GM23338 (cell line): ENCODE measurements around the gene PLD6. TPM values are rescaled to one million over a fixed set of nuclear protein-coding genes. Genes with fewer than 3 reads are reported as not detected.

Source experiments
- ATAC-seq: fragments of 200-7000 bp; cut with Tn5 transposase; 3 replicates; pipeline ENCODE4 v1.9.1; 2020
- DNase-seq: peaks from one replicate; pipeline ENCODE4 v3.0.0-alpha.2; 2015; ENCODE audit warnings: low spot score
- H2AFZ ChIP-seq: fragments of 200-600 bp; sonication (generic); 2 replicates; pipeline ENCODE4 v1.8.0; 2016; ENCODE audit warnings: antibody characterized with exemption, mild to moderate bottlenecking, moderate library complexity
- H3F3A ChIP-seq: fragments of 200-600 bp; sonication (generic); replicated peaks from 2 replicates; pipeline ENCODE4 v1.8.0; 2017; ENCODE audit warnings: antibody characterized with exemption, mixed run types, low read depth
- H3K27ac ChIP-seq: fragments of 200-600 bp; sonication (generic); 2 replicates; pipeline ENCODE4 v1.6.1; 2016; ENCODE audit warnings: low read depth
- H3K27me3 ChIP-seq: fragments of 200-600 bp; sonication (generic); 2 replicates; pipeline ENCODE4 v1.8.0; 2016; ENCODE audit warnings: mild to moderate bottlenecking, mixed run types, moderate library complexity; ENCODE audit not compliant: insufficient read depth
- H3K36me3 ChIP-seq: fragments of 200-600 bp; sonication (generic); 2 replicates; pipeline ENCODE4 v1.8.0; 2016; ENCODE audit warnings: mild to moderate bottlenecking; ENCODE audit not compliant: insufficient read depth
- H3K4me1 ChIP-seq: fragments of 200-600 bp; sonication (generic); 2 replicates; pipeline ENCODE4 v1.8.0; 2016; ENCODE audit warnings: mild to moderate bottlenecking, moderate library complexity; ENCODE audit not compliant: insufficient read depth
- H3K4me2 ChIP-seq: fragments of 200-600 bp; sonication (generic); 2 replicates; pipeline ENCODE4 v1.7.1; 2017; ENCODE audit warnings: mixed run types
- H3K4me3 ChIP-seq: fragments of 200-600 bp; sonication (generic); 2 replicates; pipeline ENCODE4 v1.6.1; 2016; ENCODE audit warnings: mixed run types
- H3K79me2 ChIP-seq: fragments of 200-600 bp; sonication (generic); replicated peaks from 2 replicates; pipeline ENCODE4 v1.8.0; 2017; ENCODE audit warnings: mild to moderate bottlenecking; ENCODE audit not compliant: insufficient read depth
- H3K9me2 ChIP-seq: fragments of 200-600 bp; sonication (generic); 2 replicates; pipeline ENCODE4 v1.8.0; 2017; ENCODE audit not compliant: insufficient read depth
- H4K20me1 ChIP-seq: fragments of 200-600 bp; sonication (generic); replicated peaks from 2 replicates; pipeline ENCODE4 v1.8.0; 2017; ENCODE audit warnings: mild to moderate bottlenecking; ENCODE audit not compliant: insufficient read depth
- H3K27ac Mint-ChIP-seq: 2 replicates; pipeline ENCODE4 v1.8.0; 2020; ENCODE audit warnings: inconsistent platforms, mild to moderate bottlenecking, moderate library complexity, mixed read lengths
- H3K27me3 Mint-ChIP-seq: 3 replicates; pipeline ENCODE4 v1.8.0; 2022; ENCODE audit warnings: low read depth, mild to moderate bottlenecking, moderate library complexity, mixed read lengths, inconsistent platforms; ENCODE audit not compliant: insufficient read depth, poor library complexity
- H3K36me3 Mint-ChIP-seq: 3 replicates; pipeline ENCODE4 v1.8.0; 2021; ENCODE audit warnings: low read depth, mild to moderate bottlenecking, inconsistent platforms, moderate library complexity, mixed read lengths
- H3K4me1 Mint-ChIP-seq: 3 replicates; pipeline ENCODE4 v1.8.0; 2020; ENCODE audit warnings: mild to moderate bottlenecking, inconsistent platforms, mixed read lengths
- H3K4me3 Mint-ChIP-seq: 3 replicates; pipeline ENCODE4 v1.8.0; 2021; ENCODE audit warnings: moderate library complexity, mild to moderate bottlenecking, inconsistent platforms, mixed read lengths
- H3K9me3 Mint-ChIP-seq: 3 replicates; pipeline ENCODE4 v1.8.0; 2020; ENCODE audit warnings: moderate library complexity, mild to moderate bottlenecking, inconsistent platforms, mixed read lengths
- CREB1 ChIP-seq: fragments of 250-450 bp; sonication (Bioruptor Pico); IDR thresholded peaks from 2 replicates; pipeline ENCODE4 v1.5.0; 2020; ENCODE audit warnings: low read depth, mild to moderate bottlenecking, moderate library complexity
- ETS1 ChIP-seq: IDR thresholded peaks from 2 replicates; pipeline ENCODE4 v1.6.1; 2016; ENCODE audit warnings: antibody characterized with exemption
- EZH2 ChIP-seq: fragments of 200-600 bp; sonication (generic); IDR thresholded peaks from one replicate; pipeline ENCODE4 v1.8.0; 2017; ENCODE audit warnings: antibody characterized with exemption, mild to moderate bottlenecking, low read depth; ENCODE audit not compliant: unreplicated experiment
- NANOG ChIP-seq: IDR thresholded peaks from 2 replicates; pipeline ENCODE4 v1.6.1; 2016; ENCODE audit warnings: antibody characterized with exemption, borderline replicate concordance
- REST ChIP-seq: IDR thresholded peaks from one replicate; pipeline ENCODE4 v1.6.1; 2018; ENCODE audit warnings: antibody characterized with exemption; ENCODE audit not compliant: unreplicated experiment
- STAT1 ChIP-seq: IDR thresholded peaks from one replicate; pipeline ENCODE4 v1.6.1; 2016; ENCODE audit warnings: antibody characterized with exemption; ENCODE audit not compliant: unreplicated experiment
- ZNF462 ChIP-seq: fragments of 250-450 bp; sonication (Bioruptor Pico); IDR thresholded peaks from 2 replicates; pipeline ENCODE4 v1.5.0; 2020; ENCODE audit warnings: mild to moderate bottlenecking, moderate library complexity
- polyA plus RNA-seq: library from polyadenylated mRNA; unstranded; fragments of >200 nt; fragmentation: Nextera tagmentation; extraction: Ambion mirVana; gene quantifications from 2 replicates; pipeline ENCODE4 v1.2.1, GENCODE V29; 2016
- total RNA-seq: library from RNA; depleted of rRNA; stranded (reverse); fragments of >200 nt; shearing (Covaris generic); gene quantifications from 2 replicates; pipeline ENCODE4 v1.2.3, GENCODE V29; 2014

PLD6 gene
- total and polyA plus RNA-seq, 2 experiments from 2014 or later: not detected

GRCh38 chr17:17226451-17227265, 20.5 kb upstream of the PLD6 start:
- ATAC-seq (no peak), DNase-seq (no peak)
- no peaks in the 10 kb centered on the region for H3F3A ChIP-seq
- Mint-ChIP-seq H3K9me3 (no peaks in the 10 kb centered on the region), H3K4me3 (no peak overlapping the region), H3K36me3 (peaks cover 80% of the 10 kb centered on the region), H3K27me3 (peaks cover 10% of the 10 kb centered on the region), H3K4me1 (no peaks in the 10 kb centered on the region), H3K27ac (no peak overlapping the region)
- peaks cover 30% of the 10 kb centered on the region for H3K36me3 ChIP-seq
- H3K4me2 ChIP-seq: no peak overlapping the region
- H3K4me1 ChIP-seq: no peaks in the 10 kb centered on the region
- no peaks in the 10 kb centered on the region for H3K9me2 ChIP-seq
- no peak overlapping the region for H3K27ac ChIP-seq
- no peaks in the 10 kb centered on the region; the same call in 1 of the 2 replicates for H4K20me1 ChIP-seq
- TF ChIP-seq REST: no peak
- no peak for TF ChIP-seq NANOG
- TF ChIP-seq CREB1 (CRISPR knock-in tag): no peak
- no peak for TF ChIP-seq ETS1
- no peak for TF ChIP-seq ZNF462 (CRISPR knock-in tag)
- no peak for TF ChIP-seq EZH2
- TF ChIP-seq STAT1: no peak
- no peaks in the 10 kb centered on the region for H3K79me2 ChIP-seq
- H2AFZ ChIP-seq: no peak overlapping the region
- H3K4me3 ChIP-seq: no peak overlapping the region
- no peaks in the 10 kb centered on the region for H3K27me3 ChIP-seq
